ENCODE results near the gene TOLLIP. TPM values are rescaled to one million over a fixed set of nuclear protein-coding genes. Genes with fewer than 3 reads are reported as not detected.
"Not testable (repeated sequence)": the region's sequence is repeated elsewhere in the genome, so short reads cannot be mapped to it uniquely, and the experiment has no call there.

Gene TOLLIP
- total and polyA plus RNA-seq, 7 experiments from 2014 or later = 20.9 to 63.8 (median 46.7) TPM

- no peaks in the 10 kb centered on the region for H3K4me1 ChIP-seq (ENCODE audit: control insufficient read depth in 2 of 2, insufficient read depth in 2 of 2, low read length in 2 of 2)
- no peak for DNase-seq
- peaks cover 0 to 7% (median 3%) of the 10 kb centered on the region in 11 donors for H3K9me3 Mint-ChIP-seq
- H3K4me3 ChIP-seq (ENCODE audit: low read length) = no peak overlapping the region
- no peaks in the 10 kb centered on the region for H3K27me3 ChIP-seq (ENCODE audit: control insufficient read depth in 2 of 2, insufficient read depth in 2 of 2, low read length in 2 of 2)
- H3K27ac Mint-ChIP-seq = peak overlapping the region in 1 of 9 donors; percentile 62
- POLR2A ChIA-PET = no interaction called here
- peaks cover 0 to 6% (median 0%) of the 10 kb centered on the region in 5 donors for H3K27me3 Mint-ChIP-seq
- no peaks in the 10 kb centered on the region for H3K36me3 ChIP-seq (ENCODE audit: control insufficient read depth in 2 of 3, insufficient read depth in 3 of 3, low read length in 3 of 3)
- no peak overlapping the region for H3K4me3 Mint-ChIP-seq
- H3K36me3 Mint-ChIP-seq = peaks cover 0 to 3% (median under 1%) of the 10 kb centered on the region in 5 donors
- no peak for ATAC-seq
- H3K9me3 ChIP-seq (ENCODE audit: control insufficient read depth in 2 of 3, low read length in 3 of 3) = peaks cover 0 to 9% (median 0%) of the 10 kb centered on the region in 3 experiments
- CTCF ChIA-PET = no interaction called here
- intact Hi-C loops (cut with micrococcal nuclease) = no loop called here
- H3K27ac ChIP-seq (ENCODE audit: low read depth, low read length) = no peak overlapping the region
- H3K4me1 Mint-ChIP-seq = peaks cover under 1 to 10% (median 3%) of the 10 kb centered on the region in 7 donors
Observed at GRCh38 chr11:1342946-1343345, 33.5 kb upstream of the TOLLIP start.

GRCh38 chr11:1341928-1342524 lies 32.6 kb upstream of the TOLLIP start:
- H3K36me3 ChIP-seq (ENCODE audit: control insufficient read depth in 2 of 3, insufficient read depth in 3 of 3, low read length in 3 of 3) = no peaks in the 10 kb centered on the region
- intact Hi-C loops (cut with micrococcal nuclease) = no loop called here
- no peak for DNase-seq
- POLR2A ChIA-PET = no interaction called here
- Mint-ChIP-seq H3K9me3 (peaks cover 0 to 10% (median 5%) of the 10 kb centered on the region in 11 donors), H3K4me3 (no peak overlapping the region), H3K36me3 (peaks cover 0 to 5% (median 3%) of the 10 kb centered on the region in 5 donors), H3K27ac (no peak overlapping the region), H3K4me1 (peaks cover 3 to 14% (median 7%) of the 10 kb centered on the region in 7 donors), H3K27me3 (peaks cover 0 to 9% (median 0%) of the 10 kb centered on the region in 5 donors)
- H3K9me3 ChIP-seq (ENCODE audit: control insufficient read depth in 2 of 3, low read length in 3 of 3) = peaks cover 0 to 13% (median 0%) of the 10 kb centered on the region in 3 experiments
- H3K27ac ChIP-seq (ENCODE audit: low read depth, low read length) = no peak overlapping the region
- no peaks in the 10 kb centered on the region for H3K4me1 ChIP-seq (ENCODE audit: control insufficient read depth in 2 of 2, insufficient read depth in 2 of 2, low read length in 2 of 2)
- CTCF ChIA-PET = no interaction called here
- ATAC-seq = no peak
- H3K27me3 ChIP-seq (ENCODE audit: control insufficient read depth in 2 of 2, insufficient read depth in 2 of 2, low read length in 2 of 2) = no peaks in the 10 kb centered on the region
- H3K4me3 ChIP-seq (ENCODE audit: low read length) = no peak overlapping the region

GRCh38 chr11:1341226-1341625 lies 31.8 kb upstream of the TOLLIP start:
- DNase-seq; H3K36me3 Mint-ChIP-seq; H3K27me3 ChIP-seq (ENCODE audit: control insufficient read depth in 2 of 2, insufficient read depth in 2 of 2, low read length in 2 of 2); ATAC-seq; H3K4me1 ChIP-seq (ENCODE audit: control insufficient read depth in 2 of 2, insufficient read depth in 2 of 2, low read length in 2 of 2); POLR2A ChIA-PET; CTCF ChIA-PET; H3K27ac ChIP-seq (ENCODE audit: low read depth, low read length); H3K27me3 Mint-ChIP-seq; H3K4me3 ChIP-seq (ENCODE audit: low read length); intact Hi-C loops (cut with micrococcal nuclease); H3K4me3 Mint-ChIP-seq; H3K36me3 ChIP-seq (ENCODE audit: control insufficient read depth in 2 of 3, insufficient read depth in 3 of 3, low read length in 3 of 3); H3K27ac Mint-ChIP-seq: not testable (repeated sequence)
- H3K4me1 Mint-ChIP-seq = peaks cover 3 to 14% (median 7%) of the 10 kb centered on the region in 7 donors
- peaks cover 0 to 10% (median 5%) of the 10 kb centered on the region in 11 donors for H3K9me3 Mint-ChIP-seq
- peaks cover 0 to 13% (median 0%) of the 10 kb centered on the region in 3 experiments for H3K9me3 ChIP-seq (ENCODE audit: control insufficient read depth in 2 of 3, low read length in 3 of 3)

GRCh38 chr11:1340111-1340510 lies 30.7 kb upstream of the TOLLIP start:
- Mint-ChIP-seq H3K4me1 (peaks cover 11 to 22% (median 13%) of the 10 kb centered on the region in 7 donors), H3K4me3 (no peak overlapping the region), H3K9me3 (peaks cover 0 to 10% (median 5%) of the 10 kb centered on the region in 11 donors), H3K27ac (no peak overlapping the region), H3K36me3 (peaks cover 0 to 5% (median 3%) of the 10 kb centered on the region in 5 donors), H3K27me3 (peaks cover 0 to 15% (median 0%) of the 10 kb centered on the region in 5 donors)
- H3K27me3 ChIP-seq (ENCODE audit: control insufficient read depth in 2 of 2, insufficient read depth in 2 of 2, low read length in 2 of 2) = no peaks in the 10 kb centered on the region
- no peak for ATAC-seq
- no peaks in the 10 kb centered on the region for H3K36me3 ChIP-seq (ENCODE audit: control insufficient read depth in 2 of 3, insufficient read depth in 3 of 3, low read length in 3 of 3)
- peaks cover 0 to 13% (median 0%) of the 10 kb centered on the region in 3 experiments for H3K9me3 ChIP-seq (ENCODE audit: control insufficient read depth in 2 of 3, low read length in 3 of 3)
- no peak overlapping the region for H3K4me3 ChIP-seq (ENCODE audit: low read length)
- peaks cover 8 to 9% of the 10 kb centered on the region in 2 donors for H3K4me1 ChIP-seq (ENCODE audit: control insufficient read depth in 2 of 2, insufficient read depth in 2 of 2, low read length in 2 of 2)
- ChIA-PET CTCF (no interaction called here), POLR2A (no interaction called here)
- no peak overlapping the region for H3K27ac ChIP-seq (ENCODE audit: low read depth, low read length)
- intact Hi-C loops (cut with micrococcal nuclease) = no loop called here
- DNase-seq = no peak

- Mint-ChIP-seq H3K27ac (no peak overlapping the region), H3K4me1 (peaks cover 12 to 26% (median 17%) of the 10 kb centered on the region in 7 donors), H3K36me3 (peaks cover 0 to 5% (median 3%) of the 10 kb centered on the region in 5 donors), H3K9me3 (peaks cover 0 to 10% (median 5%) of the 10 kb centered on the region in 11 donors), H3K27me3 (peaks cover 0 to 18% (median 0%) of the 10 kb centered on the region in 5 donors), H3K4me3 (no peak overlapping the region)
- Histone ChIP-seq H3K27ac (ENCODE audit: low read depth, low read length) (no peak overlapping the region), H3K4me3 (ENCODE audit: low read length) (no peak overlapping the region), H3K9me3 (ENCODE audit: control insufficient read depth in 2 of 3, low read length in 3 of 3) (peaks cover 0 to 13% (median 0%) of the 10 kb centered on the region in 3 experiments), H3K36me3 (ENCODE audit: control insufficient read depth in 2 of 3, insufficient read depth in 3 of 3, low read length in 3 of 3) (no peaks in the 10 kb centered on the region), H3K4me1 (ENCODE audit: control insufficient read depth in 2 of 2, insufficient read depth in 2 of 2, low read length in 2 of 2) (peaks cover 10% of the 10 kb centered on the region in 2 donors), H3K27me3 (ENCODE audit: control insufficient read depth in 2 of 2, insufficient read depth in 2 of 2, low read length in 2 of 2) (no peaks in the 10 kb centered on the region)
- ATAC-seq (no peak), DNase-seq (peak in 3 of 9 donors; percentile 11 to 34 (median 14))
- intact Hi-C loops (cut with micrococcal nuclease) = loop anchor here in 1 of 2 donors (5.0 kb wide), 1 partner anchor 233 kb away; the partner anchor contains the start of gene DUSP8
- ChIA-PET CTCF (no interaction called here), POLR2A (no interaction called here)
Observed at GRCh38 chr11:1339066-1339675, 29.7 kb upstream of the TOLLIP start.

- peaks cover 0 to 13% (median 0%) of the 10 kb centered on the region in 3 experiments for H3K9me3 ChIP-seq (ENCODE audit: control insufficient read depth in 2 of 3, low read length in 3 of 3)
- no peak overlapping the region for H3K4me3 ChIP-seq (ENCODE audit: low read length)
- Mint-ChIP-seq H3K36me3 (peaks cover 0 to 5% (median 3%) of the 10 kb centered on the region in 5 donors), H3K4me1 (peaks cover 12 to 22% (median 17%) of the 10 kb centered on the region in 7 donors), H3K27me3 (peaks cover 0 to 18% (median 0%) of the 10 kb centered on the region in 5 donors), H3K27ac (peak overlapping the region in 4 of 9 donors; percentile 45 to 92 (median 80)), H3K4me3 (peak overlapping the region in 6 of 10 donors; percentile 20 to 87 (median 62)), H3K9me3 (peaks cover 0 to 10% (median 5%) of the 10 kb centered on the region in 11 donors)
- no peaks in the 10 kb centered on the region for H3K27me3 ChIP-seq (ENCODE audit: control insufficient read depth in 2 of 2, insufficient read depth in 2 of 2, low read length in 2 of 2)
- H3K36me3 ChIP-seq (ENCODE audit: control insufficient read depth in 2 of 3, insufficient read depth in 3 of 3, low read length in 3 of 3) = no peaks in the 10 kb centered on the region
- H3K27ac ChIP-seq (ENCODE audit: low read depth, low read length) = no peak overlapping the region
- intact Hi-C loops (cut with micrococcal nuclease) = loop anchor here in 1 of 2 donors (5.0 kb wide), 1 partner anchor 234 kb away; the partner anchor contains the start of gene DUSP8
- POLR2A ChIA-PET = no interaction called here
- ATAC-seq (no peak), DNase-seq (peak in 4 of 9 donors; percentile 15 to 35 (median 28))
- CTCF ChIA-PET = no interaction called here
- H3K4me1 ChIP-seq (ENCODE audit: control insufficient read depth in 2 of 2, insufficient read depth in 2 of 2, low read length in 2 of 2) = peaks cover 10% of the 10 kb centered on the region in 2 donors
Observed at GRCh38 chr11:1338201-1339065, 29.0 kb upstream of the TOLLIP start.
